Measurements from ENCODE around the gene ZNF8. TPM values are rescaled to one million over a fixed set of nuclear protein-coding genes. Genes with fewer than 3 reads are reported as not detected.
A peak's percentile ranks its signal among the peaks of the same experiment; 100 is the strongest.

The ZNF8 gene
- total and polyA plus RNA-seq, 10 of the 15 experiments (the other 5 are each of a cell fraction or from before 2014, with no cell fraction given) = 0.46 to 5.4 (median 2.6) TPM

DNA sequence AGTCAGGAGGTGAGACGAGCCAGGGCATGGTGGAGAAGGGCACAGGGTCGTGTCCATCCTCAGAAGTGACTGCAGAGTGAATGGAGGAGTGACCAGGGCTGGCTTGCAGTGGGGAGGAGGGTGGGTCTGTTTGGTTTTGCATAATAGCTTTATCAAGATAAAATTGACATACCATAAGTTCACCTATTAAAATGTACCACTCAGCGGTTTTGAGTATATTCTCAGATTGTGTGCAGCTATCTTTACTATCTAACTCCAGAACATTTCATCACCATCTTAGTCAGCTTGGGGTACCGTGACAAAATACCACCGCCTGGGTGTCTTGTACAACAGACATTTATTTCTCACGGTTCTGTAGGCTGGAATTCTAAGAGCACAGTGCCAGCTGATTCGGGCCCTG is 13.2 kb downstream of the ZNF8 start:
- Histone ChIP-seq H2AFZ (ENCODE audit: control insufficient read depth, low read depth, low read length) (no peak overlapping the region), H3K9me3 (replicated peaks; ENCODE audit: control insufficient read depth, insufficient read depth, low read length) (peaks cover 36% of the 10 kb centered on the region), H3K4me3 (no peak overlapping the region), H4K20me1 (ENCODE audit: control insufficient read depth, insufficient read depth) (no peaks in the 10 kb centered on the region), H3K4me1 (ENCODE audit: control insufficient read depth, insufficient read depth, low read length) (no peaks in the 10 kb centered on the region), H3K9ac (ENCODE audit: control insufficient read depth, insufficient read depth, low read length) (no peak overlapping the region), H3K79me2 (ENCODE audit: control insufficient read depth, insufficient read depth, low read length) (no peaks in the 10 kb centered on the region), H3K36me3 (ENCODE audit: control insufficient read depth in 2 of 2, insufficient read depth in 2 of 2, low read length in 1 of 2) (peaks cover 26 to 28% of the 10 kb centered on the region in 2 experiments), H3K4me2 (ENCODE audit: control insufficient read depth, insufficient read depth) (no peak overlapping the region), H3K27ac (ENCODE audit: control insufficient read depth, insufficient read depth) (no peak overlapping the region), H3K27me3 (replicated peaks in 1 of 2; ENCODE audit: control insufficient read depth in 2 of 2, insufficient read depth in 2 of 2, low read length in 1 of 2) (no peaks in the 10 kb centered on the region)
- ChIA-PET RAD21 (ENCODE audit: unreplicated experiment) (no interaction called here), SMC1A (ENCODE audit: uncharacterized antibody, unreplicated experiment) (interaction anchor here (0.8 kb wide), 1 partner anchor 12 kb away, joined by 3 read pairs; no protein-coding TSS in a partner anchor), CTCF (no interaction called here), POLR2A (no interaction called here)
- WGBS (ENCODE audit: insufficient coverage, insufficient replicate concordance, low lambda C conversion rate, missing lambda C conversion rate) = over 99% methylated on average over 7 of the region's 7 CpGs
- intact Hi-C loops (cut with micrococcal nuclease; ENCODE audit: unreplicated experiment) (no loop called here), in situ Hi-C loops (cut with MboI) (no loop called here)
- DNase-seq (ENCODE audit: low read depth, low spot score) (no peak), ATAC-seq (no peak), FAIRE-seq (no peak)
- TF ChIP-seq RAD51 (IDR thresholded peaks at IDR 0.05) (no peak), RUNX3 (IDR thresholded peaks at IDR 0.05; ENCODE audit: low read length) (no peak), ZBED1 (IDR thresholded peaks at IDR 0.05; ENCODE audit: borderline replicate concordance) (no peak)
- no TSS peak for BruUV-seq (replicated peaks)

DNA sequence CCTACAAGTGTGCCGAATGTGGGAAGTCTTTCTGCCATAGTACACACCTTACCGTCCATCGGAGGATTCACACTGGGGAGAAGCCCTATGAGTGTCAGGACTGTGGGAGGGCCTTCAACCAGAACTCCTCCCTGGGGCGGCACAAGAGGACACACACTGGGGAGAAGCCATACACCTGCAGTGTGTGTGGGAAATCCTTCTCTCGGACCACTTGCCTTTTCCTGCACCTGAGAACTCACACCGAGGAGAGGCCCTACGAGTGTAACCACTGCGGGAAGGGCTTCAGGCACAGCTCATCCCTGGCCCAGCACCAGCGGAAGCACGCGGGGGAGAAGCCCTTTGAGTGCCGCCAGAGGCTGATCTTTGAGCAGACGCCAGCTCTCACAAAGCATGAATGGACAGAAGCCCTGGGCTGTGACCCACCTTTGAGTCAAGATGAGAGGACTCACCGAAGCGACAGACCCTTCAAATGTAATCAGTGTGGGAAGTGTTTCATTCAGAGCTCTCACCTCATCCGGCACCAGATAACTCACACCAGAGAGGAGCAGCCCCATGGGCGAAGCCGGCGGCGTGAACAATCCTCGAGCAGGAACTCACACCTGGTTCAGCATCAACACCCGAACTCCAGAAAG is 16.1 kb downstream of the ZNF8 start:
- CTCF ChIA-PET = no interaction called here
- no peak overlapping the region for H3K4me3 ChIP-seq
- no peaks in the 10 kb centered on the region for H3K79me2 ChIP-seq (ENCODE audit: control insufficient read depth, insufficient read depth, low read length)
- H3K36me3 ChIP-seq (ENCODE audit: control insufficient read depth in 2 of 2, insufficient read depth in 2 of 2, low read length in 1 of 2) = peaks cover 13 to 22% of the 10 kb centered on the region in 2 experiments
- RAD21 ChIA-PET (ENCODE audit: unreplicated experiment) = no interaction called here
- 98% methylated on average over 22 of the region's 22 CpGs for WGBS (ENCODE audit: insufficient coverage, insufficient replicate concordance, low lambda C conversion rate, missing lambda C conversion rate)
- intact Hi-C loops (cut with micrococcal nuclease; ENCODE audit: unreplicated experiment) (no loop called here), in situ Hi-C loops (cut with MboI) (no loop called here)
- peaks cover 31% of the 10 kb centered on the region for H3K9me3 ChIP-seq (replicated peaks; ENCODE audit: control insufficient read depth, insufficient read depth, low read length)
- no peaks in the 10 kb centered on the region for H4K20me1 ChIP-seq (ENCODE audit: control insufficient read depth, insufficient read depth)
- H3K27me3 ChIP-seq (replicated peaks in 1 of 2; ENCODE audit: control insufficient read depth in 2 of 2, insufficient read depth in 2 of 2, low read length in 1 of 2) = no peaks in the 10 kb centered on the region
- FAIRE-seq (no peak), DNase-seq (ENCODE audit: low read depth, low spot score) (no peak), ATAC-seq (no peak)
- H3K9ac ChIP-seq (ENCODE audit: control insufficient read depth, insufficient read depth, low read length) = no peak overlapping the region
- POLR2A ChIA-PET = no interaction called here
- TF ChIP-seq POLR2A (IDR thresholded peaks at IDR 0.05; ENCODE audit: low read depth, low read length) (peak; percentile 23; the same call in 1 of the 2 replicates), POLR2AphosphoS5 (IDR thresholded peaks at IDR 0.05; ENCODE audit: low read length) (no peak)
- H3K4me1 ChIP-seq (ENCODE audit: control insufficient read depth, insufficient read depth, low read length) = no peaks in the 10 kb centered on the region
- TSS peak; percentile 37 for BruUV-seq (replicated peaks)
- H3K27ac ChIP-seq (ENCODE audit: control insufficient read depth, insufficient read depth) = no peak overlapping the region
- no peak overlapping the region for H2AFZ ChIP-seq (ENCODE audit: control insufficient read depth, low read depth, low read length)
- SMC1A ChIA-PET (ENCODE audit: uncharacterized antibody, unreplicated experiment) = no interaction called here
- H3K4me2 ChIP-seq (ENCODE audit: control insufficient read depth, insufficient read depth) = no peak overlapping the region

Measured in GM12878 (cell line).